Vagina (tissue), 2 donors: ENCODE measurements around the gene NDUFB10.

Source experiments
- CTCF ChIP-seq, 3 experiments: fragments of 450-650 bp in 2 of 3; fragments of 200-600 bp in 1 of 3; sonication (generic) in 1 of 3; IDR thresholded peaks; one replicate each; pipeline ENCODE4 v1.5.1; 2017 to 2019; ENCODE audit warnings: antibody characterized with exemption in 3 of 3, mild to moderate bottlenecking in 2 of 3, moderate library complexity in 2 of 3
- POLR2A ChIP-seq, 2 donors: fragments of 450-650 bp; IDR thresholded peaks; one replicate each; pipeline ENCODE4 v1.6.1; 2017; ENCODE audit warnings: antibody characterized with exemption in 2 of 2, mild to moderate bottlenecking in 2 of 2, moderate library complexity in 2 of 2
- POLR2AphosphoS5 ChIP-seq, 2 donors: sonication (generic); formaldehyde crosslinking; IDR thresholded peaks; one replicate each; pipeline ENCODE4 v1.9.0; 2017; ENCODE audit warnings: antibody characterized with exemption in 2 of 2, mild to moderate bottlenecking in 2 of 2, low read depth in 1 of 2; ENCODE audit not compliant: insufficient read depth in 1 of 2

GRCh38 chr16:1942810-1943726, 16.3 kb upstream of the NDUFB10 start, which contains the start of gene MSRB1:
- TF ChIP-seq CTCF (IDR thresholded peaks at IDR 0.05) (no peak), POLR2A (IDR thresholded peaks at IDR 0.05) (peak in 1 of 2 donors; percentile 65), POLR2AphosphoS5 (IDR thresholded peaks at IDR 0.05; ENCODE audit: insufficient read depth in 1 of 2, low read depth in 1 of 2) (peak; percentile 82 to 89)
